OCI-LY3 (cell line): ENCODE results near the gene ZNF366.

Experiments
- CTCF ChIP-seq: fragments of 200-600, 300-600 bp; sonication (generic); IDR thresholded peaks from 2 replicates; pipeline ENCODE4 v1.5.1; 2014; ENCODE audit warnings: antibody characterized with exemption, low read length, low read depth
- EZH2phosphoT487 ChIP-seq: fragments of 200-600 bp; shearing (Covaris generic); IDR thresholded peaks from 2 replicates; pipeline ENCODE4 v1.6.1; 2018; ENCODE audit warnings: antibody characterized with exemption, mixed run types, low read depth

GRCh38 chr5:72434781-72435437, 72.3 kb downstream of the ZNF366 start:
- TF ChIP-seq CTCF (no peak), EZH2phosphoT487 (no peak)
